HG02943 (cell line): ENCODE data around the gene CASD1.

Experiments
- ATAC-seq: cut with Tn5 transposase; IDR thresholded peaks from one replicate; pipeline ENCODE4 v1.9.1; 2021; ENCODE audit warnings: mild to moderate bottlenecking, low read depth, moderate library complexity; ENCODE audit not compliant: unreplicated experiment

Gene CASD1

GRCh38 chr7:94578614-94579013, 69.0 kb downstream of the CASD1 start:
- ATAC-seq, result no peak

DNA sequence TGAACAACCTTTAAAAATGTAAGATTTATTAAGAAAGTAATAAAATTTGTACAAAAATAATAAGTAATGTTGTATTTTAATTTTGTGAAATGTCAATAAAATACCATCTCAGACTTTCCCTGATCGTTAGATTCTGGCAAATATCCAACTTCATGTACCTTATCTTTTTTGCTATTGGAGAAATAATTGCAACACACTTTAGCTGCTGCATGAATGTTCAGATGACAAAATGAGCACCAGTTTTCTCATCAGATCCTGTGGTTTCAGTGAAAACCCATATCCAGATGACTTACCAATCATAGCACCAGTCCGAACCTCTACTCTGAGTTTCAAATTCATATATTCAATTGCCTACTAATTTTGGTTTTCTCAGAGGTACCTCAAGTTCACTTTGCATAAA, 69.9 kb downstream of the CASD1 start:
- ATAC-seq, result no peak

GRCh38 chr7:94580601-94581000, 71.0 kb downstream of the CASD1 start:
- ATAC-seq, result no peak

GRCh38 chr7:94584113-94584512, 74.5 kb downstream of the CASD1 start:
- ATAC-seq, result no peak

DNA sequence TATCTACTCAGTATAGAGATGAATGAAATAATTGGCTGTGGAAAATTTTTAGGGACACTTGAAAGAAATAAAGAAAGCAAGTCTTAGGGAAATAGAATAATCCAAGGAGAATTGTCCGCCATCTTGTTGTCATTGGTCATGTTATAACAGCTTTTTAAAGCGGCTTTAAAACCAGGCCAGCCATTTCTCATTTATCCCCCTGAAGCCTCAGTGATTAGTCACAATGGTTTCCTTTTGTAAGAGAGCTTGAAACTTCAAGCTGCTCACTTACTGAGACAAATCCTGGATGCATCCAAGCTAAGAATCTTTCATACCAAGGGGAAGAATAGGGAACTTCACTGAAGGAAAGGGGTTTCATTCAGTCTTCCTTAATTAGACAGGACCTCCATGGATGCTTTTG, 78.5 kb downstream of the CASD1 start:
- ATAC-seq, result no peak

GRCh38 chr7:94590526-94591162, 81.0 kb downstream of the CASD1 start:
- ATAC-seq, result no peak

- no peak for ATAC-seq
These were observed 81.6 kb downstream of the CASD1 start for GRCh38 chr7:94591176-94591575.

GRCh38 chr7:94594882-94595281, 85.3 kb downstream of the CASD1 start:
- no peak for ATAC-seq

DNA sequence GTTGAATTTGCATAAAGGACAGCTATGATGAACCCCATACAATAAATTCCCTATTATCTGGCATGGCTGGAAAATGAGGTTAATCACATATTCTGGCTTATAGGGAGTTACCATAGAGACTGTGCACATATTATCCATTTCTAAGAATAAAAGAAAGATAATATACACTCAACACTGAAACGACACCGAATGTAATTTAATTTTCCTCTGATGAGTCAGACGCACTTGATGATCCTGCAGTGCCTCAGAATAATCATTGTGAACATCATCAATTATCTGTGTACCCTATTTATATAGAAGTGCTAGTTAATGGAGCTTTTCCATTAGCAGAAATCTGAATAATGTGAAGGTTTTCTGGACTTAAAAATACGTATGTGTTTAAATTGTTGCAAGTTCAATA, 86.1 kb downstream of the CASD1 start:
- no peak for ATAC-seq

DNA sequence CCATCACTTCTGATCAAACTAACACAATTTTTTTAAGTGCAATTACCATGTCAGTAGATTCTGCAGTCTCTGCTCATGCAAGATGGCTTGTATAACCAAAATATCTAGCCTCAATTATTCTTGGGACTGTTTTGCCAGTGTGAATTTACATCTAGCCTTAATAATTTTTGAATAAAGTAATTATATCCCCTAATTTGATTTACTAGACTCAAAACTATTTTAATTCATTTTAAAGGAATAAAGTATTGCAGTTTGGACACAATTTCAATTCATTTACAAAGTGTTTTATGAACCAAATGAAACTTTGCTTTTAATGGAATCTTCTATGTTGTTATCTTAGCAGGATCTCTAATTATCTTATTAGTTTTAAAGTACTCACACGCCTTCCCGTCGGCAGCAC, 90.7 kb downstream of the CASD1 start:
- ATAC-seq, result no peak

GRCh38 chr7:94602181-94602580, 92.6 kb downstream of the CASD1 start:
- no peak for ATAC-seq

- ATAC-seq, result no peak
These were observed 95.4 kb downstream of the CASD1 start for GRCh38 chr7:94605031-94605430.
